Measurements from ENCODE around the gene RAD9B. TPM values are rescaled to one million over a fixed set of nuclear protein-coding genes. Genes with fewer than 3 reads are reported as not detected.

The RAD9B gene
- total and polyA plus RNA-seq, 2 of the 13 experiments (the other 11 are each of a cell fraction or from before 2014, with no cell fraction given): 0.05 to 0.38 TPM

GRCh38 chr12:110545812-110546211, 43.7 kb downstream of the RAD9B start:
- Histone ChIP-seq H3K9me3 (ENCODE audit: low read length) (no peaks in the 10 kb centered on the region), H3K79me2 (ENCODE audit: insufficient read depth, low read length) (peaks cover 2% of the 10 kb centered on the region), H4K20me1 (ENCODE audit: insufficient read depth, low read length) (no peaks in the 10 kb centered on the region), H3K4me2 (ENCODE audit: low read depth, low read length) (no peak overlapping the region), H3K9ac (ENCODE audit: insufficient read depth, low read depth, low read length) (no peak overlapping the region), H3K36me3 (replicated peaks in 1 of 2; ENCODE audit: control insufficient read depth in 1 of 2, insufficient read depth in 2 of 2, low read length in 2 of 2) (peaks cover 8 to 62% of the 10 kb centered on the region in 2 experiments), H3K27ac (ENCODE audit: extremely low read length, insufficient read depth, low read length) (no peak overlapping the region), H3K4me1 (ENCODE audit: insufficient read depth, low read length) (no peaks in the 10 kb centered on the region), H3K4me3 (replicated peaks in 1 of 3; ENCODE audit: insufficient read depth in 1 of 3, low read depth in 2 of 3, low read length in 3 of 3) (no peak overlapping the region), H2AFZ (ENCODE audit: low read length) (no peak overlapping the region), H3K27me3 (ENCODE audit: control insufficient read depth in 1 of 2, insufficient read depth in 2 of 2, low read length in 2 of 2) (no peaks in the 10 kb centered on the region)
- FAIRE-seq (no peak), DNase-seq (ENCODE audit: low spot score) (no peak), ATAC-seq (no peak)
- no TSS peak for BruUV-seq (replicated peaks)
- intact Hi-C loops (cut with micrococcal nuclease; ENCODE audit: unreplicated experiment): loop anchor here (5.0 kb wide), 1 partner anchor 94 kb away; the partner anchor contains the start of gene ARPC3
- in situ Hi-C loops (cut with HindIII; ENCODE audit: extremely low pct_ligation_motif_present, low pct_unique_long_range_greater_than_20kb): no loop called here
- WGBS (ENCODE audit: low lambda C conversion rate): 95% methylated on average over 10 of the region's 10 CpGs
- ChIA-PET CTCF (ENCODE audit: low intra/inter-chr PET ratio, low total read pairs) (no interaction called here), POLR2A (no interaction called here)
- TF ChIP-seq AKAP8 (CRISPR knock-in tag; IDR thresholded peaks at IDR 0.05) (no peak), TBX2 (CRISPR knock-in tag; IDR thresholded peaks at IDR 0.05; ENCODE audit: borderline replicate concordance) (no peak), ZNF775 (CRISPR knock-in tag; IDR thresholded peaks at IDR 0.05; ENCODE audit: borderline replicate concordance) (no peak), YEATS2 (CRISPR knock-in tag; IDR thresholded peaks at IDR 0.05; ENCODE audit: borderline replicate concordance) (no peak), RFXAP (CRISPR knock-in tag; IDR thresholded peaks at IDR 0.05; ENCODE audit: borderline replicate concordance) (no peak), USF2 (IDR thresholded peaks at IDR 0.05; ENCODE audit: low read depth, low read length) (no peak), USF2 (CRISPR knock-in tag; IDR thresholded peaks at IDR 0.05; ENCODE audit: borderline replicate concordance) (no peak)
- TF ChIP-seq, protein P1, sequence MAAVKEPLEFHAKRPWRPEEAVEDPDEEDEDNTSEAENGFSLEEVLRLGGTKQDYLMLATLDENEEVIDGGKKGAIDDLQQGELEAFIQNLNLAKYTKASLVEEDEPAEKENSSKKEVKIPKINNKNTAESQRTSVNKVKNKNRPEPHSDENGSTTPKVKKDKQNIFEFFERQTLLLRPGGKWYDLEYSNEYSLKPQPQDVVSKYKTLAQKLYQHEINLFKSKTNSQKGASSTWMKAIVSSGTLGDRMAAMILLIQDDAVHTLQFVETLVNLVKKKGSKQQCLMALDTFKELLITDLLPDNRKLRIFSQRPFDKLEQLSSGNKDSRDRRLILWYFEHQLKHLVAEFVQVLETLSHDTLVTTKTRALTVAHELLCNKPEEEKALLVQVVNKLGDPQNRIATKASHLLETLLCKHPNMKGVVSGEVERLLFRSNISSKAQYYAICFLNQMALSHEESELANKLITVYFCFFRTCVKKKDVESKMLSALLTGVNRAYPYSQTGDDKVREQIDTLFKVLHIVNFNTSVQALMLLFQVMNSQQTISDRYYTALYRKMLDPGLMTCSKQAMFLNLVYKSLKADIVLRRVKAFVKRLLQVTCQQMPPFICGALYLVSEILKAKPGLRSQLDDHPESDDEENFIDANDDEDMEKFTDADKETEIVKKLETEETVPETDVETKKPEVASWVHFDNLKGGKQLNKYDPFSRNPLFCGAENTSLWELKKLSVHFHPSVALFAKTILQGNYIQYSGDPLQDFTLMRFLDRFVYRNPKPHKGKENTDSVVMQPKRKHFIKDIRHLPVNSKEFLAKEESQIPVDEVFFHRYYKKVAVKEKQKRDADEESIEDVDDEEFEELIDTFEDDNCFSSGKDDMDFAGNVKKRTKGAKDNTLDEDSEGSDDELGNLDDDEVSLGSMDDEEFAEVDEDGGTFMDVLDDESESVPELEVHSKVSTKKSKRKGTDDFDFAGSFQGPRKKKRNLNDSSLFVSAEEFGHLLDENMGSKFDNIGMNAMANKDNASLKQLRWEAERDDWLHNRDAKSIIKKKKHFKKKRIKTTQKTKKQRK (IDR thresholded peaks at IDR 0.05; ENCODE audit: low read length): no peak

Measured in HepG2 (cell line).